A549 treated with dexamethasone at 1 μM for 4 hours (cell line): ENCODE results near the gene STXBP5L. TPM values are rescaled to one million over a fixed set of nuclear protein-coding genes. Genes with fewer than 3 reads are reported as not detected.

Experiments
- total RNA-seq: library from RNA; stranded (reverse); fragments of 200-300 nt; extraction: Qiagen RNA extraction; gene quantifications from 5 replicates; pipeline ENCODE4 v1.2.3, GENCODE V29; 2022

The STXBP5L gene
- total RNA-seq, result not detected in 5 replicates

GRCh38 chr3:120908030-120908794 is at the start of gene STXBP5L:
Gene STXBP5L (plus strand): TSS chr3:120908205. CDS start chr3:120909579, 1,374 bp downstream.

Other genes starting within 250 kb of the STXBP5L start
- 17.7 to 25.2 TPM (median 21.9 TPM) in 5 replicates for gene HGD, start 226.0 kb upstream of the STXBP5L start, total RNA-seq
- gene RABL3, start 165.7 kb upstream of the STXBP5L start, total RNA-seq, result 14.2 to 18.5 TPM (median 17.5 TPM) in 5 replicates
- 13.2 to 18.5 TPM (median 15.2 TPM) in 5 replicates for gene GTF2E1, start 165.5 kb upstream of the STXBP5L start, total RNA-seq